Upper lobe of left lung (tissue), 6 donors: Measurements from ENCODE around the gene ARHGAP26. TPM values are rescaled to one million over a fixed set of nuclear protein-coding genes. Genes with fewer than 3 reads are reported as not detected.

ENCODE experiments used
- ATAC-seq, 2 donors: fragments of 200-7000 bp; cut with Tn5 transposase; one replicate each; pipeline ENCODE4 v1.9.1; 2022; ENCODE audit warnings: mild to moderate bottlenecking in 2 of 2, moderate library complexity in 2 of 2; ENCODE audit not compliant: low FRiP score in 2 of 2
- DNase-seq, 2 donors: peaks; one replicate each; pipeline ENCODE4 v3.0.0-alpha.2; 2019 to 2020
- H3K27ac ChIP-seq, 4 donors: fragments of 200-600 bp; sonication (generic); one replicate each; pipeline ENCODE4 v1.5.1; 2016 to 2019
- H3K27me3 ChIP-seq, 4 donors: fragments of 200-600 bp; sonication (generic); one replicate each; pipeline ENCODE4 v1.5.1; 2017 to 2019
- H3K36me3 ChIP-seq, 4 donors: fragments of 200-600 bp; sonication (generic); one replicate each; pipeline ENCODE4 v1.5.1; 2016 to 2019
- H3K4me1 ChIP-seq, 4 donors: fragments of 200-600 bp; sonication (generic); one replicate each; pipeline ENCODE4 v1.5.1; 2018 to 2019
- H3K4me3 ChIP-seq, 4 donors: fragments of 200-600 bp; sonication (generic); one replicate each; pipeline ENCODE4 v1.5.1; 2017 to 2019; ENCODE audit warnings: mild to moderate bottlenecking in 2 of 4, moderate library complexity in 1 of 4
- H3K9me3 ChIP-seq, 4 donors: fragments of 200-600 bp; sonication (generic); one replicate each; pipeline ENCODE4 v1.5.1; 2018 to 2019
- CTCF ChIP-seq, 6 experiments: fragments of 450-650 bp in 4 of 6; fragments of 200-600 bp in 2 of 6; sonication (generic) in 2 of 6; IDR thresholded peaks; one replicate each; pipeline ENCODE4 v1.5.1; 2016 to 2019; ENCODE audit warnings: antibody characterized with exemption in 6 of 6
- EP300 ChIP-seq, 4 donors: sonication (generic); formaldehyde crosslinking; IDR thresholded peaks; one replicate each; pipeline ENCODE4 v1.5.1; 2017; ENCODE audit warnings: antibody characterized with exemption in 4 of 4, control low read depth in 2 of 4
- POLR2A ChIP-seq, 4 donors: fragments of 450-650 bp; IDR thresholded peaks; one replicate each; pipeline ENCODE4 v1.5.1; 2016 to 2017; ENCODE audit warnings: antibody characterized with exemption in 4 of 4, mild to moderate bottlenecking in 2 of 4
- POLR2AphosphoS5 ChIP-seq, 2 donors: sonication (generic); formaldehyde crosslinking; IDR thresholded peaks; one replicate each; pipeline ENCODE4 v1.5.1; 2017; ENCODE audit warnings: antibody characterized with exemption in 2 of 2
- WGBS, 2 donors: methylation state at CpG; one replicate each; pipeline ENCODE4 v1.1.5; 2017 to 2018; 5-methylcytosine and 5-hydroxymethylcytosine counted together
- total RNA-seq, 6 donors: library from RNA; depleted of rRNA in 4 of 6; stranded (reverse); fragments of >200 nt in 4 of 6; gene quantifications; one replicate each; pipeline versions ENCODE4 v1.1.0 to v1.2.1, GENCODE V29; 2016 to 2021
- donor health status: DM: no; HTN: no; CAD: no; lungs with moderate emphysema.
- donor health status: DM: no; HTN: yes; CAD: no; lungs with severe emphysema.

ARHGAP26 gene
- total RNA-seq, 6 donors from 2014 or later: 34.9 to 90.1 (median 38.9) TPM

DNA sequence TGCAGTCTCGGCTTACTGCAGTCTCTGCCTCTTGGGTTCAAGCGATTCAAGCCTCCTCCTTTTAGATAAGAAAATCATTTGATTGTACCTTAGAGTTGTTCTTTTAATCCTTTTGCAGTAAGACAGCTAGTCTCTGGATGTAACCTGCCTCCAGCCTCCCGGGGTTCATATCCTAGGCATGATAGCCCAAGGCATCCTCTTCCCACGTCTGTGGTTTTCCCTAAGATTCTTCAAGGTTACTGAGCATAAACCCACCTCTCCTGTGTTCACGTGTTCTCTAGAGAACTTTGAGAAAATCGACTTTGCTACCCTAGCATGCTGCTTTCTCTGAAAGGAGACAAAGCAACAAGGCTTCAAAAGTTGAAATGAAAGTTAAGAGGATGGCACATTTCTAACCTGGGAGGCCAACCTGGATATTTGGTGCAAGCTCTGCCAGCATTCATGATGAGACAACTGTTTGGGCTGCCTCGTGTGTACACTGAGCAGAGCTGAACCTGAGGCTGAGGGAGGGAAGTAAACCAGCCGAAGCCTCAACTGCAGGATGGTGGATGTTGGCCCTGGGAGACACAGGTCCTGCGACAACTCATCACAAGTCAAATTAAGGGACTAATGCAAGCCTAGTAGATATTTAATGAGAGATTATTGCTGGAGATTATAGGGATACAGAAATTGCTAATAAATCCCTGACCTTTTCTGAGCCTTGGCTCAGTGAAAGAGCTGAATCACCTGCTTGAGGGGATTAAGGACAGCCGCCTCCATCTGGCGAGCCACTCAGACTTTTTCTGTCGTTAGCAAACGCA lies 261.8 kb downstream of the ARHGAP26 start:
- no peaks in the 10 kb centered on the region for H3K36me3 ChIP-seq
- TF ChIP-seq CTCF (IDR thresholded peaks at IDR 0.05) (no peak), POLR2A (IDR thresholded peaks at IDR 0.05) (no peak), POLR2AphosphoS5 (IDR thresholded peaks at IDR 0.05) (no peak), EP300 (IDR thresholded peaks at IDR 0.05) (no peak)
- H3K27ac ChIP-seq: no peak overlapping the region
- H3K27me3 ChIP-seq: no peaks in the 10 kb centered on the region
- DNase-seq (no peak), ATAC-seq (no peak)
- H3K9me3 ChIP-seq: no peaks in the 10 kb centered on the region
- no peak overlapping the region for H3K4me3 ChIP-seq
- 93 to 97% methylated on average over 13 of the region's 13 CpGs for WGBS, 2 donors
- peaks cover 4 to 9% (median 5%) of the 10 kb centered on the region in 4 donors for H3K4me1 ChIP-seq

GRCh38 chr5:143032581-143032836 lies 262.3 kb downstream of the ARHGAP26 start:
- no peak for DNase-seq
- TF ChIP-seq EP300 (IDR thresholded peaks at IDR 0.05) (no peak), POLR2AphosphoS5 (IDR thresholded peaks at IDR 0.05) (no peak), POLR2A (IDR thresholded peaks at IDR 0.05) (no peak), CTCF (IDR thresholded peaks at IDR 0.05) (no peak)
- no peak for ATAC-seq

GRCh38 chr5:143033535-143034250 lies 263.5 kb downstream of the ARHGAP26 start:
- WGBS, 2 donors: 80 to 88% methylated on average over 10 of the region's 10 CpGs
- no peak overlapping the region for H3K27ac ChIP-seq
- H3K4me3 ChIP-seq: no peak overlapping the region
- peaks cover 4 to 9% (median 5%) of the 10 kb centered on the region in 4 donors for H3K4me1 ChIP-seq
- TF ChIP-seq EP300 (IDR thresholded peaks at IDR 0.05): no peak
- no peak for TF ChIP-seq POLR2AphosphoS5 (IDR thresholded peaks at IDR 0.05)
- TF ChIP-seq POLR2A (IDR thresholded peaks at IDR 0.05): no peak
- no peak for TF ChIP-seq CTCF (IDR thresholded peaks at IDR 0.05)
- ATAC-seq: peak in 1 of 2 donors; percentile 60
- no peaks in the 10 kb centered on the region for H3K27me3 ChIP-seq
- no peaks in the 10 kb centered on the region for H3K9me3 ChIP-seq
- no peak for DNase-seq
- no peaks in the 10 kb centered on the region for H3K36me3 ChIP-seq

More at GRCh38 chr5:143032581-143032836, 262.3 kb downstream of the ARHGAP26 start:
- Histone ChIP-seq H3K36me3 (no peaks in the 10 kb centered on the region), H3K27ac (no peak overlapping the region), H3K4me3 (no peak overlapping the region), H3K4me1 (peaks cover 4 to 9% (median 5%) of the 10 kb centered on the region in 4 donors), H3K9me3 (no peaks in the 10 kb centered on the region), H3K27me3 (no peaks in the 10 kb centered on the region)
- WGBS, 2 donors: 70 to 75% methylated on average over 1 of the region's 1 CpG

DNA sequence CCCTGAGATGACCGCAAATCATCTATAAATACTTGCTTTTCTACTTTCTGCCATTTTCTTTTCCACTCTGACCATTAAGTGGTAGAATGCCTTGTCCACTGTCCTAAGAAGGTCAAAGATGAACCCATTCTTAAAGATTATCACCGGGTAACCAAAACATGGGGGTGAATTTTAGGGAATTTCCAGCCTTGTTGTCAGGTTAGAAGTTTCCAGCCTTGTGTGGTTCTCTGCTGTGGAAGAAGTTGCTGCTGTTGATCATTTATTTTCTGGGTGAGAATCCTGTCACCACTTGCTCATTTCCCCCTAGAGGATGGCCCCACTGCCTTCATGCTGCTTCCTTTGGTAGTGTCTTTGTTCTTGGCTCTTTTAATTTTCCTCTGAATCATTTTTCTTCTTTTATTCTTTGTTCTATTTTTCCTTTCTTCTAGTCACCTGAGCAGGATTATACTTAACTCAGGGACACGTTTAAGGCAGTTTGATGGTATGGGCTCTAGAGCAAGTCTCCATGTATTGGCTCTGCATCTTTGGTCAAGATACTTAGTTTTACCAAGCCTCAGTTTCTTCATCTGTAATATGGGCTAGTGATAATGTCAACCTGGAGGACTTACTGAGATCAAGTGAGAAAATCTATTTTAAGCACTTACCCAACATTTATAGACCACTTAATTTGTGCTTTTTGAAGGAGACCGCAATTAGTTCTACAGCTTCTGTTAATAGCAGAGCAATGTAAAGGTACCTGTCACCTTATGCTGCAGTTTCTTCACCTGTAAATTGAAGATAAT lies 266.2 kb downstream of the ARHGAP26 start:
- H3K27ac ChIP-seq: no peak overlapping the region
- H3K27me3 ChIP-seq: no peaks in the 10 kb centered on the region
- H3K9me3 ChIP-seq: no peaks in the 10 kb centered on the region
- DNase-seq (no peak), ATAC-seq (no peak)
- no peaks in the 10 kb centered on the region for H3K4me1 ChIP-seq
- TF ChIP-seq POLR2AphosphoS5 (IDR thresholded peaks at IDR 0.05) (no peak), EP300 (IDR thresholded peaks at IDR 0.05) (no peak), POLR2A (IDR thresholded peaks at IDR 0.05) (no peak), CTCF (IDR thresholded peaks at IDR 0.05) (no peak)
- H3K36me3 ChIP-seq: peaks cover 0 to under 1% (median 0%) of the 10 kb centered on the region in 4 donors
- no peak overlapping the region for H3K4me3 ChIP-seq
- 88 to 93% methylated on average over 4 of the region's 4 CpGs for WGBS, 2 donors
